Measurements from ENCODE around the gene C1D. TPM values are rescaled to one million over a fixed set of nuclear protein-coding genes. Genes with fewer than 3 reads are reported as not detected.

Gene C1D
- total and polyA plus RNA-seq, 2 of the 4 experiments (the other 2 are of a cell fraction), result 2.7 to 14.3 TPM

DNA sequence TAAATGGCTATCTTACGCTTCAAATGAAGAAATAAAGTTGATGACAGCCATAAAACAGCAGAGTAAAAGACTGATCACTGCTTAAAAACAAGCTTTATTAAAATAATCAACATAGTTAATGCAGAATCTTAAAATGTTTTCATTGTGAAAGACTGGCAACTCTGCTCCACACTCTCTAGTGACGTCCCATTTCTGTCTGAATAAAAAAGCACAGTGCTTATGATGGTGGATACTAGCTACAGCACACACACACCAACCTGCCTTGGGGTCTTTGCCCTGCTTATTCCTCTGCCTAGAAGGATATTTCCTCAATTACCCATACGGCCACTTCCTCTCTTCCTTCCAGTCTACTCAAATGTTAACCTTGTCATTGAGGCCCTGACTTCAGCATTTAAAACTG is 19.1 kb downstream of the C1D start:
- Histone ChIP-seq H3K4me2 (ENCODE audit: low read depth, low read length) (peak overlapping the region; percentile 46; the same call in 1 of the 2 replicates), H4K8ac (ENCODE audit: low read depth in 2 of 2, low read length in 2 of 2) (peak overlapping the region in 1 of 2 experiments; percentile 53; a peak in 3 of 4 replicates), H2BK15ac (ENCODE audit: low read depth, low read length) (peak overlapping the region; percentile 48; the same call in 1 of the 3 replicates), H3K9me1 (ENCODE audit: insufficient read depth, low read length) (0 out of 2 replicates have a peak, but pooled peaks cover 3% of the 10 kb centered on the region), H3K4me3 (ENCODE audit: insufficient read depth, low read depth, low read length) (no peak overlapping the region), H4K91ac (ENCODE audit: insufficient read depth, low read depth, low read length) (no peak overlapping the region; the same call in 1 of the 2 replicates), H3K4ac (ENCODE audit: low read depth, low read length) (peak overlapping the region; percentile 32; the same call in 1 of the 2 replicates), H3K18ac (ENCODE audit: low read depth, low read length) (peak overlapping the region; percentile 24; the same call in 1 of the 2 replicates), H3K14ac (replicated peaks; ENCODE audit: low read depth, low read length) (0 out of 2 replicates have a peak overlapping the region, but pooled peaks have one; percentile 0), H3K27me3 (ENCODE audit: control insufficient read depth, insufficient read depth, low read length) (no peaks in the 10 kb centered on the region), H2BK120ac (ENCODE audit: low read depth, low read length) (peak overlapping the region; percentile 66; the same call in 1 of the 2 replicates), H4K5ac (ENCODE audit: low read depth, low read length) (peak overlapping the region; percentile 7; the same call in 1 of the 2 replicates), H2BK20ac (ENCODE audit: low read depth, low read length) (peak overlapping the region; percentile 76; the same call in 1 of the 2 replicates), H2AK9ac (replicated peaks; ENCODE audit: low read depth, low read length, poor library complexity) (no peak overlapping the region), H2AK5ac (ENCODE audit: low read depth, low read length) (peak overlapping the region; percentile 33; the same call in 1 of the 2 replicates), H3K9ac (ENCODE audit: low read depth, low read length) (no peak overlapping the region), H3K56ac (ENCODE audit: extremely low read depth, insufficient read depth, low read length) (no peak overlapping the region), H3K4me1 (ENCODE audit: control insufficient read depth, insufficient read depth, low read length) (peaks cover 4% of the 10 kb centered on the region), H3K23ac (ENCODE audit: low read depth, low read length) (peak overlapping the region; percentile 37; the same call in 1 of the 2 replicates), H3K36me3 (ENCODE audit: control insufficient read depth, insufficient read depth, low read length) (0 out of 2 replicates have a peak, but pooled peaks cover 1% of the 10 kb centered on the region), H3K79me1 (ENCODE audit: low read depth in 1 of 2, low read length in 2 of 2) (peaks cover 6 to 11% of the 10 kb centered on the region in 2 experiments), H4K20me1 (ENCODE audit: insufficient read depth, low read length) (no peaks in the 10 kb centered on the region; the same call in 1 of the 2 replicates), H3K27ac (ENCODE audit: insufficient read depth, low read length) (no peak overlapping the region), H2AFZ (replicated peaks; ENCODE audit: low read length, poor library complexity) (no peak overlapping the region), H3K9me3 (ENCODE audit: control insufficient read depth, insufficient read depth, low read length) (no peaks in the 10 kb centered on the region), H2BK5ac (ENCODE audit: low read depth, low read length, poor library complexity, severe bottlenecking) (peak overlapping the region; percentile 6)
- ChIA-PET CTCF (interaction anchor here (1.3 kb wide), 1 partner anchor 13 kb away, joined by 4 read pairs; no protein-coding TSS in a partner anchor), POLR2A (ENCODE audit: unreplicated experiment) (no interaction called here)
- in situ Hi-C loops (cut with MboI; ENCODE audit: low sequenced_read_pairs), result loop anchor here (25.0 kb wide), 2 partner anchors 1456 to 1606 kb away; partner anchors contain the start of gene MEIS1
- no TSS peak for BruUV-seq (replicated peaks)
- TF ChIP-seq MXI1 (IDR thresholded peaks at IDR 0.05; ENCODE audit: borderline replicate concordance, low read depth, low read length), result no peak
- no peak for TF ChIP-seq RFX5 (IDR thresholded peaks at IDR 0.05; ENCODE audit: low read depth, low read length)
- no peak for TF ChIP-seq CHD1 (IDR thresholded peaks at IDR 0.05; ENCODE audit: low read depth, low read length)
- no peak for TF ChIP-seq ELK1 (IDR thresholded peaks at IDR 0.05; ENCODE audit: borderline replicate concordance, low read depth, low read length)
- TF ChIP-seq, protein P1, sequence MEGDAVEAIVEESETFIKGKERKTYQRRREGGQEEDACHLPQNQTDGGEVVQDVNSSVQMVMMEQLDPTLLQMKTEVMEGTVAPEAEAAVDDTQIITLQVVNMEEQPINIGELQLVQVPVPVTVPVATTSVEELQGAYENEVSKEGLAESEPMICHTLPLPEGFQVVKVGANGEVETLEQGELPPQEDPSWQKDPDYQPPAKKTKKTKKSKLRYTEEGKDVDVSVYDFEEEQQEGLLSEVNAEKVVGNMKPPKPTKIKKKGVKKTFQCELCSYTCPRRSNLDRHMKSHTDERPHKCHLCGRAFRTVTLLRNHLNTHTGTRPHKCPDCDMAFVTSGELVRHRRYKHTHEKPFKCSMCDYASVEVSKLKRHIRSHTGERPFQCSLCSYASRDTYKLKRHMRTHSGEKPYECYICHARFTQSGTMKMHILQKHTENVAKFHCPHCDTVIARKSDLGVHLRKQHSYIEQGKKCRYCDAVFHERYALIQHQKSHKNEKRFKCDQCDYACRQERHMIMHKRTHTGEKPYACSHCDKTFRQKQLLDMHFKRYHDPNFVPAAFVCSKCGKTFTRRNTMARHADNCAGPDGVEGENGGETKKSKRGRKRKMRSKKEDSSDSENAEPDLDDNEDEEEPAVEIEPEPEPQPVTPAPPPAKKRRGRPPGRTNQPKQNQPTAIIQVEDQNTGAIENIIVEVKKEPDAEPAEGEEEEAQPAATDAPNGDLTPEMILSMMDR (conservative IDR thresholded peaks at IDR 0.05; ENCODE audit: low read depth, low read length), result no peak
- no peak for TF ChIP-seq SMC3 (IDR thresholded peaks at IDR 0.05; ENCODE audit: low read depth, low read length)
- TF ChIP-seq CEBPB (IDR thresholded peaks at IDR 0.05; ENCODE audit: low read depth, low read length), result no peak
- no peak for TF ChIP-seq RAD21 (IDR thresholded peaks at IDR 0.05; ENCODE audit: low read length)
- no peak for TF ChIP-seq POLR2A (IDR thresholded peaks at IDR 0.05; ENCODE audit: low read depth, low read length)
- no peak for TF ChIP-seq NFE2L2 (IDR thresholded peaks at IDR 0.05; ENCODE audit: low read depth, low read length)
- dilution Hi-C loops (cut with HindIII; ENCODE audit: low sequenced_read_pairs, unreplicated experiment), result no loop called here
- DNase-seq, result no peak
- intact Hi-C loops (cut with micrococcal nuclease), result no loop called here
- WGBS, 2 experiments (ENCODE audit: extremely low coverage in 2 of 2, insufficient read length in 1 of 2), result 83% methylated on average over 1 of the region's 3 CpGs; no CpG with 5 or more reads in 1 of the 2 experiments
- no peak; the same call in 1 of the 2 replicates for ATAC-seq (ENCODE audit: low read depth)
